Left renal pelvis (tissue), 4 donors: ENCODE results near the gene LYL1. TPM values are rescaled to one million over a fixed set of nuclear protein-coding genes. Genes with fewer than 3 reads are reported as not detected.

Experiments
- DNase-seq, 4 donors: peaks; one replicate each; pipeline ENCODE4 v3.0.0-alpha.2; 2013; ENCODE audit warnings: low read depth in 4 of 4, low spot score in 3 of 4
- polyA plus RNA-seq, 4 donors: library from polyadenylated mRNA; unstranded; fragments of 120-200 nt; gene quantifications; one replicate each; pipeline ENCODE4 v1.2.1, GENCODE V29; 2013; ENCODE audit not compliant: insufficient read length in 4 of 4

The LYL1 gene
- polyA plus RNA-seq, 4 donors, result 3.5 to 8.1 (median 5.3) TPM

DNA sequence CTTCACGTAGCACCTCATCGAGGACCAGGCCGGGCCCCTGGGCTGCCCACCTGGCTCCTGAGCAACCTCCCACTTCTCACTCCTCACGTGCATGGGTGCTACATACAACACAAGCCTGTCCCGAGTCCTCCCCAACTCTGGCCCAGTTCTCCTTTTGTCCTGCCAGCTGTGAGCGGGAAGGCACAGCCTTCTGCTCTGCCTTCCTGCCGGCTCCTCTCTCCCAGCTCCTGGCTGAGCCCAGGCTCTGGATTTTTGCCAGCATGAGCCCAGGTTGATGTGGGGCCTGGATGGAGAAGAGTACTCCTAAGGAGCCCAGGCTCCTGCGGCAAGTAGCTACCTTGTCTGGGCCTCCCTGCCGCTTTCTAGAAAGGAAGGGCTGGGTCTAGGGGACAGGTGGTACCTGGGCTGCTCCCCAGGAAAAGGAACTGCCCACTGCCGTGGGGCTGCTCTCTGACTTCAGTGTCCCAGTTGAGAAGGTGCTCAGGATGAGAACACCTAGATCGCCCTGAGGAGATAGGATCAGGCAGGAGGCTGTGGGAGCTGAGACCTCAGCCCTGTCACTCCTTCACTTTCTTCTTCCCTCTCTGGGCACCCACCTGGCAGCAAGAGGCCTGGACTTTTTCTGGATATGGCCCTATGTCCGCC, 23.6 kb downstream of the LYL1 start:
- DNase-seq, result no peak

DNA sequence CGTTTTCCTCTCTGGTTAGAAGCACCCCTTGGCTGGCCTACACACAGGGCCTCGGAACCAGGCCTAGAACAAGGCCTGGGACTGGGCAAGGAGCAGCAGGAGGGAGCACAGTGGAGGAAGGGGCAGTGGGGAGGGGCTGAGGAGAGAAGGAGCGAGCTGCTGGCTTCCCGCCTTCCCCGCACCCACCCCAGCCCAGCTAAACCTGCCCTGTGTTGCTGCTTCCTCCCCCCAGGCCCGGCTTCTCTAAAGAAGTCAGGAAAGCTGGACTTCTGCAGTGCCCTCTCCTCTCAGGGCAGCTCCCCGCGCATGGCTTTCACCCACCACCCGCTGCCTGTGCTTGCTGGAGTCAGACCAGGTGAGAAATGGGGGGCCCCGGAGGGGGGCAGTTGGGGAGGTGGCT, 24.3 kb downstream of the LYL1 start:
- DNase-seq, result no peak

DNA sequence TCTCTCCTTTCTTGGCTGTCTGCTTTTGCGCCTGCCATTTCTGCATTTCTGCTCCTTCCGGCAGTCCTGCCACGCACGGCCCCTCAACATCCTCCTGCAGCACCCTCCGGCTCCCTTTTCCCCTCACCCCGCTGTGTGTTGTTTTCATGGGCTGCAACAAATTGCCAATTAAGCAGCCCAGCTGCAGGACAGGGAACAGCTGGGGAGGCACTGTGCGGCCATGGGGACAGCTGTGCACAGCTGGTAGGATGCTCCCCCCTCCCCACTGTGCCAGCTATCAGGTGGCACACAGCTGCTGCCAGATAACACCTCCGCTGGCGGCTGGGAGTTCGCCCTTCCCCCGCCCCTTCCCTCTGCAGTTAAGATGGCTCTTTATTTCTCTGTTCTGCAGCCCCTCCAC, 25.4 kb downstream of the LYL1 start:
- DNase-seq, result no peak

DNA sequence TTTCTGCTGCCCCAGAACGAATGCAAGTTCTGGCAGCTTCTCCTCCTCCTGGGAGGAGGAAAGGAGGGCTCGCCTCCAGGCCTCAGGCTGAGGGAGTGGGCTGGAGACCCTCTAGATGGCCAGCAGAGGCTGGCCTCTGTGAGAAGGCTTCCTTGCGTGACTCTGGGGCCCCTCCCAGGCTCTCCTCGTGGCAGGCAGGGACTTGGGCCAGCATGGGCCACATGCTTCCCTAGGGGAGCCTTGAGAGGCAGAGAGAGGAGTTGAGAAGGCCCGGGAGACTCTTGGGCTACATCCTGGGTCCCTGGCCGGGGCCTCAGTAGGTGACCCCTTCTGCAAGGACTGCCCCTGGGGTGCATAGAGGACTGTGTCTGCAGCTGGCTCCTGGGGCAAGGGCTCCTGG, 25.9 kb downstream of the LYL1 start:
- no peak for DNase-seq

DNA sequence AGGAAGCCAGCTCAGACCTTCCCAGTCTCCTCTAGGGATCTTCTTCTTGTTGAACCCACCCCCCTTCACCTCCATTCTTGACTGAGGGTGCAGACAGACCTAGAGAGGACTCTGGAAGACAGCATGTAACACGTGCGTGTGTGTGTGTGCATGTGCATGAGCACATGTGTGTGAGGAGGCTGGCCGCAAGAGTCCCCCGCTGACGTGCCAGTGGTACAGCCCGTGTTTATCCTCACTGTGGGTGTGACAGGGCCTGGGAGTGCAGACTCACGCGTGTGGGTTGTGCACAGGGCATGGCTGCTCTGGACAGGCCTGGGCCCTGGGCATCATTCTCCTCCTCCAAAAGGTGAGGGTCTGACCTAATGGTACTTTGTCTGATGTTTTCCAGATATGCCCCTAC, 26.3 kb downstream of the LYL1 start:
- DNase-seq, result no peak

DNA sequence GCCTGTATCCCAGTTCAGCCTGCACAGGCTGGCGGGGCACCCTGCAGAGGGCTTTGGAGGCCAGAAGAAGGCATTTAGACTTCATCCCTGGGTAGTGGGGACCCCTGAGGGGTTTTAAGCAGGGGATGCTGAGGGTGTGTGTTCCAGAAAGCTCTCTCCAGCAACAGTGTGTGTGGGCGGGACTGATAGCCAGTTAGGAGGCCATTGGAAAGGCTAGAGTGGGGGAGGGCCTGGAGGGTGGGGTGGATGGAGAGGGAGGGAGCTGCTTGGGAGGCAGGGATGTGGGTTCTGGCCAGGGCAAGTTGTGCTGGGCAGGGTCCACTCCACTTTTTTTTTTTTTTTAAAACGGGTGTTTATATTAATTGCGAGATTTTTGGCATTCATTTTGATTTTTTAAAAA, 28.3 kb downstream of the LYL1 start:
- no peak for DNase-seq

DNA sequence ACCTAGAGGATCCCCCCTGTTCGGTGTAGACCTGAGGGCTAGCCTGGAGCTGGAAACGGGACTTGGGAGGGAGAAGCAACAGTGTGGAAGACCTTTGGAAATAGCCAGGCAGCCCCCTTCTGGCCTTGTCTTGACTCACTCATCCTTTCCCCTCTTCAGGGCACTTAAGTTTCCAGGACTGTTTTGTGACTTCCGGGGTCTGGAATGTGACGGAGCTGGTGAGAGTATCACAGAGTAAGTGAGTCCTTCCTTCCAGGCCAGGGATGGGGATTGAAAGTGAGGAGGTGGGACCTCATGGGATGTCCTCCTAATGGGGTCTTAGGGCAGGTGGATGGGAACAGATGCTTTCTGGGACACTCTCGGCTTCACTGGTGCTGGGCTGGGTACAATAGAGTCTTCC, 29.4 kb downstream of the LYL1 start:
- no peak for DNase-seq

DNA sequence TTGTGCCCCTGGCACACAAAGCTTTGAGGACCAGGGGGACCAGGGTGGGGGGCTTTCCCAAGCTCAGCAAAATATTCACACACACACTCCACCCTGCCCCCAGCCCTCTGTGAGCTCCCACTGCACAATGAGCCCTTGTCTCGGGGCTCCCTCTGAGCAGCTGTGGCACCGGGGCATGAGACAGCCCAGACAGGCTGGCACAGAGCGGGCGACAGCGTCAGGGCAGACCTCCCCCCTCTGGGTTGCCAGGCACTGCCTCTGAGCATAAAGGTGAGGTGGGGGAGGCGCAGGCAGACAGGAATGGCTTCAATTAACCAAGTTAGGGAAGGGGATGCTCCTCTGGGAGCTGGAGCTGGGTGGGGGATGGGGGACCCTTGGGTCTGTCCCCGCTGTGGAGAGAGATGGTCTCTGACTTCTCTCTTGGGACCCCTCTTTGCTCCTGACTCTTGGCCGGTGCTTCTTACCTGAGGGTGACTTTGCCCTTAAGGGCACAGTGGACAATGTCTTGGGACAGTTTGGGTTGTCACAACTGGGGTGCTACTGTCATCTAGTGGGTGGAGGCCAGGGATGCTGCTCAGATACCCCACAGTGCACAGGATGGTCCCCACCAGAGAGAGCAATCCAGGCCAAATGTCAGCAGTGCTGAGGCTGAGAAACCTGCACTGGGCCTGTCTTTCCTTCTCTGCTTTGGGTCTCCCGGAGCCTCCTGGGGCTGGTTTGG, 30.3 kb downstream of the LYL1 start:
- DNase-seq, result no peak

DNA sequence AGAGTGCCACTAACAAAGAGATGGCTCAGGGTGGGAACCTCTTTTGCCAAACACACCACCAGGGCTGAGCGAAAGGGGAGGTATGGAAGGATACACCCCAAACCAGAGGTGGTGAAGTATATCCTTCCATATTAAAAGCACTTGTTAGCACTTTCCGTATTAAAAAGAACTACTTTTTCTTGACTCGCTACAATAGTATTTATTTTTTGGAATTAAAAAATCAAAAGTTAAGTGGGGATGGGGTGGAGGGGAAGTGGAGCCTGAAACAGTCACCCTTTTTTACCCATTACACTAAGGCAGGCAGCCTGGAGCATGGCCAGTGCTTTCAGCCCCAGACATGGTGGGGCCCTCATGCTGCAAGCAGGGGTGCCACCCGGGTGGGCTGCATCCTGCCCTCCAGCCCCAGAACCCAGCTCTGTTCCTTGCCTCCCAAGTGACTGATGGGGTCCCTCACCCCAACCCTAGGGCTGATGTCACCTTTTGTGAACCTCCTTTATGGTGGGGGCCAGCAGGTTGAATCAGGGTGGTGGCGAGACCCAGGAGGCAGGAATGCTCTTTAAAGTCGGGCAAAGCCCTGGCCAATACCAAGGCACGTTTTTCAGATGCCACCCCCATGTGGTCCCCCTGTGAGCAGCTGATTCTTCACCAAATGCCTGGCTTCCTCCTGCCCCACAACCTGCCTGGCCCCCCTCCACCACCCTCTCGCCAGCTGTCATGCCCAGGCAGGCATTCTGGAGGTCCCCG, 31.0 kb downstream of the LYL1 start:
- no peak for DNase-seq

DNA sequence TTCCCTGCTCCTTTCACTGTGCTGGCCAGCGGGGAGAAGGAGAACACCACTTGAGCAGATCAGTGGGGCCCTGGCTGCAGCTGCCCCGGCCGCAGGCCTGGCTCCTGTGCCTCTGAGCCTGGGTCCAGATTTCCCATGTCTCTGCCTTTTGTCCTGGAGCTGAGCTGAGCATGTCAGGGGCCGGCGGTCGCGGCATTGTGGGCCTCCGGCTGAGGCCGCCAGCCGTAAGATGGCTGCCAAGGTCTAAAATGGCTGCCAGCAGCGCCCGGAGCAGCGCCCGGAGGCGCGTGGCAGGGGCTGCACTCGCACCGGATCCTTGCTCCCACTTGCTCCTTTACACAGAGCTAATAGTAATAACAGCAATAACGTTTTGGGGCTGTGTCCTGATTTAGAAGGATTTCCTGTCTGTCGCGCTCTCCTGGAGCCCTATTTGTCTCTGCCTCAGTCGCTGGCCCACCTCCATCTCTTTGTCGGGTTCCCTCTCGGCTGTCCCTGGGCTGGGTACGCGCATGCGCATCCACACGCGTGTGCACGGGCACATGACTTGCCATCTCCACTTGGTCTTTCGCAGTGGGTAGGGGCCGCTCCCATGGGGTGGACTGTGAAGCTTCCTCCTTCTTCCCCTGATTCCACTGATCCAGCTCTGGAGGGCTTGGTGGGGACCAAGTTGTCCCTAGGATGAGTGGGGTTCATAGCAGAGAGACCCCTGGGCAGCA, 32.1 kb downstream of the LYL1 start:
- no peak for DNase-seq

DNA sequence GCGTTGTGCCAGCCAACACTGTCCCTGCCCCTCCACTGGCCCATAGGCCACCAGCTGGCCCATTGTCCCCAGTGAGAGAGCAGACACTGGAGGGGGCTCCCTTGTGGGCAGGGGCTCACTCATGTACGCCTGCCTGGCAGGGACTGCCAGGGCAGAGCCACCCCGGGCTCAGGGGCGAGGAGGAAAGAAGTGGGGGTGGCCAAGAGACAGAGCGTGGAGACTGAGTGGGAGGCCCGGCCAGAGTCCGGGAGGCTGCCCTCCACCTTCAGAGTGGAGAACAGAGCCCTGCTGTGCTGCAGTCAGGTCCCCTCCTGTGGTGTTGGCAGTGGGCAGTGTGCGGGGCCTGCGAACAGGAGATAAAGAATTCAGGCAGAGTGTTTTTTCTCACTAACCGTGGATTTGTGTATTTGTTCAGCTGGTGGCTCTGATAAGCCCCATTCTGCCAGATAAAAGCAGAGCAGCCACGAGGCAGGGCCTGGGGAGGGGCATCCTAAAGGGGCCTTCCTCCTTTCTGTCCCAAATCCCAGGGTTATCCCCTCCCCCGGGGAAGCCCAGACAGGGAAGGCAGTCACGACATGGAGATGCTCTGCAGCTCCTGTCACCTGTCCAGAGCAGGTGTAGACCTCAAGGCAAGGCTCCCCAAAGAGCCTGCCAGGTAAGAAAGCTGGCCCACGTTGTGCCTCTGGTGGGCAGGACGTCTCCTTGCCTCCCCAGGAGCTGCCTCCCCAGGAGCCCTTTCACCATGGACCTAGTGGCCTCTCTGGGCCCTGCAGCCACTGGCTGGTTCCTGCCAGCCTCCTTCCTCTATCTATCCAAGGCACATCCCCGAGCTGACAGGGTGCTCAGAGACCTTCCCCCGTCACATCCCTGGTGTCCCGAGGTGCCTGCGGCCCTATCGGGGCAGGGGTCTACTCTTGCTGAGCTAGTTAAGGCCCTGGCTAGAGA, 33.0 kb downstream of the LYL1 start:
- no peak for DNase-seq

DNA sequence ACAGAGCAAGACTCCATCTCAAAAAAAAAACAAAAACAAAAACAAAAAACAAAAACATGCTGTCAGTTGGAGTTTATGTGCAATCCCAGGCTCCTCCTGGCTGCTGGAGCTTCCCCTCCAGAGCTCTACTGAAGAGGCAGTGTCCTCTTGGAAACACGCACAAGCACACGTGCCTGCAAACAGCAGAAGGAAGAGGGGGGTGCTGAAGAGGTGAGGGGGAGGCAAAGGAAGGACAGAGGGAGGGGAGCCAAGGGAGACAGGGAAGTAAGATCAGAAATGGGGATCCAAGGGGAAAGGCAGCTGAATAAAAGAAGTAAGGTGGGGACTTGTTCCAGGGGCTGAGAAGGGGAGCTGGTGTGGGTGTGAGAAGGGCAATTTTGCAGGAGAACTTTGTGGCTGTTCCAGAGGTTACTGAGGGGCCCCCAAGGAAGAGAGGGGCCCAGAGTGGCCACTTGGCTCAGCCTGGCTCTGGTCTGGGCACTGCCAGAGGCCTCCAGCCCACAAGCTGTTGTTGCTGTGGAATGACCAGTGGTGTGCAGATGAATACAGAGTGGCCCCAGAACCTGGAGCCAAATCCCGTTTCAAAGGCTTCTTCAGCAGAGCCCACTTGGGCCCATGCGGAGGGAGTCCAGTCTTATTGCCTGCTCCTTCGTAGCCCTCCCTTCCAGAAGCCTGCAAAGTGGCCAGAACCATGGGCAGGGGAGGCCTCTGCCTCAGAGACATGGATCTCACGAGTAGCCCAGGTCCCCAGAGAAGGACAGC, 34.4 kb downstream of the LYL1 start:
- no peak for DNase-seq

DNA sequence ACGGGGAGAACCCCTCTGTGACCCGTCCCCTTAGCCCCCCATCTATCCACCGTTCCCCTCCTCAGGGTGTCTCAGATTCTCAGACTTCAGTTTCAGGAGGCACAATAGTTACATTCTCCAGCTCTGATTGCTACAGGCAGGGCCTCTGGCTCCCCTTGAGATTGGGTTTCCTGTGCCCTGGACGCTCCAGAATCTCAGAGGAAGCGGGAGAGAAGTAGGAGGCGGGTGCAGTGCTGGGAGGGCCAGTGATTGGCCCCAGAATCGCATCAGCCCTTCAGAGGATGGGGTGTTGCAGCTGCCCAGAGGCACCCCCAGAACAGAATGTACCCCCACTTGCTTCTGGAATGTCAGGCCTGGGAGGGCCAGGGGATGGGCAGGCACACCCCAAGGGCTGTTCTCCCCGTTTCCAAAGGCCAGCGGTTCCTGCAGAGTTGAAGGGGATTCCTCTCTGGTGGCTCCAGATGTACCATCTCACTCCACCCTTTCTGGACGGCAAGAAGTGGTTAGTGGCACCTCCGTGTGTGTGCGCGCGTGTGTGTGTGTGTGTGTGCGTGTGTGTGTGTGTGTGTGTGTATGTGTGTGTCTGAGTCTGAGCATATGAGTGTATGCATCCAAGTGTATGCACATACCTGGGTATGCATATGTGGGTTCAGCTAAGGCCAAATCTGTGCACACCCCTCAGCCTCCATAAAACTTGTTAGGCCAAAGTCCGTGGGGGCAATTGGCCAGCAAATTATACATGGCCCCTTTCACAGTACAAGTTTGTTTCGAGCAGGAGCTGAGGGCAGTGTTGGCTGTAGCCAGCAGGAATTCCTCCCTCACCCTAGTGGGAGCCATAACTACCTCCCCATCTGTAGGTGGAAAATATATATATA, 35.5 kb downstream of the LYL1 start:
- DNase-seq, result no peak

DNA sequence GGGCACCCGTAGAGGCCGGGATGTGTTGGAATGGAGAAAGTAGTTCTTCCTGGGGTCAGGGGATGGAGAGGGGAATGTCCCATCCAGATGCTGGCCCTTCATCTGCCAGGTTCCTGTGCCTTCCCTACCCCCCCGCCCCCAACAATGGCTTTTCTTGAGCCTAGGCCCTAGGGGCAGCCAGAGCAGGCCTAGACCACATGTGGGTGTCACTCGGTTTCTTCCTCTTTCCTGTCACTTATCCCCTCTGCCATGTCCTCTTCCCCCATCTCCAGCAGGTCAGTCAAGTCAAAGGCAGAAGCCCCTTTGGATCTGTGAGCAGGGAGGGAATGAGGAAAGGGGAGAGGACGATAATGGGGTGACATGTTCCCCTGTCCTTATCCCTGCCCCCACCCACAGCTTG, 36.4 kb downstream of the LYL1 start:
- no peak for DNase-seq

DNA sequence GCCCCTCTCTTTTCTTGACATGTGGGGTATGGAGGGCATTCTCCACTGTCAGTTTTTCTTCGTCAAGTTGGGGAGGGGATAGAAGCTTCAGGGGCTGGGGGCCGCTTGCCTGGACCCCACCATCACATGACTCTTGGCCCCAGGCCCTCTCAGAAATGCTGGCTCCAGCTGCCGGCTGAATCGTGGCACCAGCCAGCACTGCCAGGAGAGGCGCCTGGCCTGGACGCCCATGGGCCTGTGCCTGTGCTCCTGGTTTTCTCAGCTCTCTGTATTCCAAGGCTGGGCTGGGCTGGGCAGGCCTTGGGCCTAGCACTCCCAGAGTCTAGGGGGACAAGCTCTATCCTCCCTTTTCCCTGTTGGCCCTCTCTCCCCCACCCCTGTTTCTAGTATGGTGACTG, 38.6 kb downstream of the LYL1 start:
- no peak for DNase-seq

DNA sequence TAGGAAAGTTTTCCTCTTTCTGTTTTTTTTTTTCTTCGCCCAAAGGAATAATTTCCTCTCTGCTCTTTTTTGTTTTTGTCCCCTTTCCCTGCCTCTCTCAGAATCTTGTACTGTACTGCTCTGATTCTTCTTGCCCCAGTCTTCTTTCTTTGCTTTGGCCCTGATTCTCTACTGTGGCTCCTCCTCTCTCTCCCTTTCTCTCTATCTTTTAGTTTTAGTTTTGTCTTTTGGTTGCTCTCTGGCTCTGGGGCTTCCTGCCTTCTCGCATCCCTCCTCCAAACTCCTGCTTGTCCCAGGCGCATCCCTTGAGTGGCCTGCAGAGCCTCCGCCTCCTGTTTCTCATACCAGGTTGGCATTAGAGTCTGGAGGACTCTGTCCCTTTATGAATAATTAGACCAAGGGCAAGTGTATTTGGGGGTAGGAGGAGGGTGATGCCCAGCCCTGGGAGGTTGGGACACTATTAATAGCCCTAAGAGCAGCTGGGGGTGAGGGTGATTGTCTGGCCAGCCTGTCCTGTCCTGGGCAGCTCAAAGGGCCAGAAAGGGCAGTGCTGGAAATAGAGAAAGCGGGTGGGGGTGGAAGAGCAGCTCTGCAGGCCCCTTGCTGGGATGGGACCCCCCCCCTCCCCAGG, 39.1 kb downstream of the LYL1 start:
- DNase-seq, result no peak

DNA sequence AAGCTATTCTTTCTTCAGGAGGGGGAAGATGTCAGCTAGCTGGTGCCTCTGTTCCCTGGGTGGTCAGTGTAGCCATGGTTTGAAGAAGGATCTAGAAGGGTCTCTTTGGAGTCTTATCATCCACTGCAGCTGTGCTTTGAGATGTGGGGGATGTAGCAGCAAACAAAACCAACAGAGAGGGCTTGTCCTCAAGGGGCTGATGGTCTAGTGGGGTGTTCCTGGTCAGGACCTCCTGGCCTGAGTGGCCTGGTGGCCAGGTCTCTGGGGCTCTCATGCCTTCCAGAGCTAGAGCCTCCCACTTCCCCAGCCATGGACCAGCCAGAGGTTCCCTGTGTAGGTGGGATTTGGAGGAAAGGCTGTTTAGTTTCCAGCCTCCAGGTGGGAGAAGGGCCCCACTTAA, 40.3 kb downstream of the LYL1 start:
- DNase-seq, result no peak
